Fibroblast of the aortic adventitia (primary cell): ENCODE measurements around the gene FASN. TPM values are rescaled to one million over a fixed set of nuclear protein-coding genes. Genes with fewer than 3 reads are reported as not detected.
"Not testable (repeated sequence)": the region's sequence is repeated elsewhere in the genome, so short reads cannot be mapped to it uniquely, and the experiment has no call there.

Experiments
- DNase-seq: peaks from one replicate; pipeline ENCODE4 v3.0.0-alpha.2; 2010; ENCODE audit warnings: low read depth
- H3K4me3 ChIP-seq: 2 replicates; pipeline ENCODE4 v1.5.1; 2011; ENCODE audit warnings: low read depth, mild to moderate bottlenecking, control low read depth, low read length, moderate library complexity
- CTCF ChIP-seq: IDR thresholded peaks from 2 replicates; pipeline ENCODE4 v1.5.1; 2011; ENCODE audit warnings: mild to moderate bottlenecking, low read length, control low read depth, inconsistent platforms; ENCODE audit not compliant: insufficient read depth
- total RNA-seq: library from RNA; depleted of rRNA; stranded (reverse); fragments of >200 nt; gene quantifications from 2 replicates; pipeline ENCODE4 v1.2.3, GENCODE V29; 2012; ENCODE audit warnings: low replicate concordance

FASN gene
- total RNA-seq, 1 donor, result 65.2 TPM

GRCh38 chr17:82134101-82134500 lies 36.1 kb upstream of the FASN start:
- TF ChIP-seq CTCF, result no peak
- DNase-seq, result no peak
- H3K4me3 ChIP-seq, result no peak overlapping the region

- H3K4me3 ChIP-seq, result not testable (repeated sequence)
- DNase-seq, result peak; percentile 73
These were observed 35.3 kb upstream of the FASN start for GRCh38 chr17:82133166-82133953.

GRCh38 chr17:82129095-82129494 lies 31.1 kb upstream of the FASN start:
- TF ChIP-seq CTCF, result no peak
- DNase-seq, result no peak
- H3K4me3 ChIP-seq, result no peak overlapping the region

GRCh38 chr17:82128287-82128686 lies 30.3 kb upstream of the FASN start:
- H3K4me3 ChIP-seq, result no peak overlapping the region
- no peak for DNase-seq
- TF ChIP-seq CTCF, result no peak

- no peak overlapping the region for H3K4me3 ChIP-seq
- no peak for TF ChIP-seq CTCF
- no peak for DNase-seq
These were observed 29.7 kb upstream of the FASN start for GRCh38 chr17:82127704-82128103.

- no peak for DNase-seq
- no peak for TF ChIP-seq CTCF
- no peak overlapping the region for H3K4me3 ChIP-seq
These were observed 29.2 kb upstream of the FASN start for GRCh38 chr17:82127315-82127595.

- no peak overlapping the region for H3K4me3 ChIP-seq
- no peak for DNase-seq
- no peak for TF ChIP-seq CTCF
These were observed 28.7 kb upstream of the FASN start for GRCh38 chr17:82126556-82127314.
